Testis (tissue), 3 donors: ENCODE results near the gene CCM2L. TPM values are rescaled to one million over a fixed set of nuclear protein-coding genes. Genes with fewer than 3 reads are reported as not detected.

Source experiments
- DNase-seq: peaks from one replicate; pipeline ENCODE4 v3.0.0-alpha.2; 2019
- H3K27ac ChIP-seq, 2 donors: fragments of 200-600 bp; sonication (generic); one replicate each; pipeline ENCODE4 v1.5.1; 2019
- H3K27me3 ChIP-seq: fragments of 200-600 bp; sonication (generic); one replicate; pipeline ENCODE4 v1.5.1; 2019
- H3K36me3 ChIP-seq: fragments of 200-600 bp; sonication (generic); one replicate; pipeline ENCODE4 v1.5.1; 2017; ENCODE audit warnings: low read depth; ENCODE audit errors: missing control alignments
- H3K4me1 ChIP-seq: fragments of 200-600 bp; sonication (generic); one replicate; pipeline ENCODE4 v1.5.1; 2019
- H3K4me3 ChIP-seq, 2 donors: fragments of 200-600 bp; sonication (generic); one replicate each; pipeline ENCODE4 v1.5.1; 2017 to 2019
- H3K9me3 ChIP-seq: fragments of 200-600 bp; sonication (generic); one replicate; pipeline ENCODE4 v1.5.1; 2017
- CTCF ChIP-seq, 3 experiments: fragments of 450-650 bp in 2 of 3; fragments of 200-600 bp in 1 of 3; sonication (generic) in 1 of 3; IDR thresholded peaks; one replicate each; pipeline ENCODE4 v1.5.1; 2016 to 2019; ENCODE audit warnings: antibody characterized with exemption in 3 of 3, mild to moderate bottlenecking in 2 of 3, moderate library complexity in 1 of 3
- POLR2A ChIP-seq: fragments of 450-650 bp; IDR thresholded peaks from one replicate; pipeline ENCODE4 v1.6.1; 2017; ENCODE audit warnings: antibody characterized with exemption, mild to moderate bottlenecking, moderate library complexity
- WGBS, 2 donors: methylation state at CpG; one replicate each; pipeline ENCODE4 v1.1.5; 2018; 5-methylcytosine and 5-hydroxymethylcytosine counted together
- intact Hi-C: fragments of 100-400 bp; cut with DNase I; formaldehyde crosslinking; loops from one replicate; pipeline ENCODE4 v1.15.1; 2023; ENCODE audit warnings: low total_unique reads
- polyA plus RNA-seq: library from polyadenylated mRNA; stranded (reverse); fragments of 350-450 nt; fragmentation: Illumina TruSeq; extraction: RNeasy Lipid Tissue Mini Kit (QIAGEN cat#74804); gene quantifications from one replicate; pipeline ENCODE4 v1.2.3, GENCODE V29; 2014; ENCODE audit warnings: low read depth, low replicate concordance; ENCODE audit not compliant: insufficient read depth
- total RNA-seq, 2 donors: library from RNA; depleted of rRNA; stranded (reverse); fragments of >200 nt; gene quantifications; one replicate each; pipeline ENCODE4 v1.2.3, GENCODE V29; 2016

The CCM2L gene
- total and polyA plus RNA-seq, 3 donors from 2014 or later, result 2.7 to 3.5 (median 3.0) TPM

- Histone ChIP-seq H3K27ac (no peak overlapping the region), H3K9me3 (no peaks in the 10 kb centered on the region), H3K36me3 (no peaks in the 10 kb centered on the region), H3K4me3 (no peak overlapping the region), H3K4me1 (no peaks in the 10 kb centered on the region), H3K27me3 (no peaks in the 10 kb centered on the region)
- no peak for TF ChIP-seq CTCF (IDR thresholded peaks at IDR 0.05)
- TF ChIP-seq POLR2A, result no peak
- no peak for DNase-seq
- 68 to 72% methylated on average over 3 of the region's 3 CpGs for WGBS, 2 donors
- intact Hi-C loops, result no loop called here
Measured at GRCh38 chr20:32045999-32046398, 35.8 kb downstream of the CCM2L start.

- H3K27ac ChIP-seq, result no peak overlapping the region
- H3K4me1 ChIP-seq, result no peaks in the 10 kb centered on the region
- no peak for DNase-seq
- no peak for TF ChIP-seq CTCF (IDR thresholded peaks at IDR 0.05)
- no peak for TF ChIP-seq POLR2A
- intact Hi-C loops, result no loop called here
- H3K9me3 ChIP-seq, result no peaks in the 10 kb centered on the region
- H3K4me3 ChIP-seq, result no peak overlapping the region
- 93 to 95% methylated on average over 4 of the region's 4 CpGs for WGBS, 2 donors
- no peaks in the 10 kb centered on the region for H3K27me3 ChIP-seq
- H3K36me3 ChIP-seq, result no peaks in the 10 kb centered on the region
Measured at GRCh38 chr20:32050324-32050841, 40.1 kb downstream of the CCM2L start.

GRCh38 chr20:32050851-32051556, 40.8 kb downstream of the CCM2L start:
- Histone ChIP-seq H3K9me3 (no peaks in the 10 kb centered on the region), H3K4me1 (no peaks in the 10 kb centered on the region), H3K4me3 (no peak overlapping the region), H3K36me3 (no peaks in the 10 kb centered on the region), H3K27ac (no peak overlapping the region), H3K27me3 (no peaks in the 10 kb centered on the region)
- intact Hi-C loops, result no loop called here
- DNase-seq, result peak; percentile 24
- TF ChIP-seq CTCF (IDR thresholded peaks at IDR 0.05) (no peak), POLR2A (no peak)
- WGBS, 2 donors, result 24 to 29% methylated on average over 11 to 17 of the region's 17 CpGs

- DNase-seq, result no peak
- Histone ChIP-seq H3K27ac (no peak overlapping the region), H3K4me1 (no peaks in the 10 kb centered on the region), H3K36me3 (no peaks in the 10 kb centered on the region), H3K4me3 (peak overlapping the region in 1 of 2 donors; percentile 30), H3K27me3 (no peaks in the 10 kb centered on the region), H3K9me3 (no peaks in the 10 kb centered on the region)
- no peak for TF ChIP-seq POLR2A
- no peak for TF ChIP-seq CTCF (IDR thresholded peaks at IDR 0.05)
- intact Hi-C loops, result no loop called here
- WGBS, 2 donors, result 7 to 10% methylated on average over 14 of the region's 14 CpGs
Measured at GRCh38 chr20:32051720-32052089, 41.5 kb downstream of the CCM2L start.
